WI38 (cell line): ENCODE measurements around the gene SCAMP1.

Experiments
- H3K4me3 ChIP-seq: 2 replicates; pipeline ENCODE4 v1.5.1; 2011; ENCODE audit warnings: low read depth, mild to moderate bottlenecking, control low read depth, low read length
- CTCF ChIP-seq: IDR thresholded peaks from 2 replicates; pipeline ENCODE4 v1.5.1; 2012; ENCODE audit warnings: low read depth, mild to moderate bottlenecking, control low read depth, low read length

SCAMP1 gene

GRCh38 chr5:78359831-78360673 is at the start of gene SCAMP1:
Gene SCAMP1, plus strand, starts transcription at chr5:78360617. Its CDS starts 55 bp downstream, at chr5:78360672.
- TF ChIP-seq CTCF, result peak; percentile 11; the same call in 1 of the 2 replicates
- H3K4me3 ChIP-seq, result peak within 1 kb of the TSS; percentile 97

- no peak for TF ChIP-seq CTCF
- no peak overlapping the region for H3K4me3 ChIP-seq
Observed at GRCh38 chr5:78317515-78317914, 42.9 kb upstream of the SCAMP1 start.

GRCh38 chr5:78318337-78318736 is 42.1 kb upstream of the SCAMP1 start:
- TF ChIP-seq CTCF, result no peak
- H3K4me3 ChIP-seq, result no peak overlapping the region

GRCh38 chr5:78320401-78320800 is 40.0 kb upstream of the SCAMP1 start:
- H3K4me3 ChIP-seq, result no peak overlapping the region
- TF ChIP-seq CTCF, result peak; percentile 49; the same call in 1 of the 2 replicates

GRCh38 chr5:78323241-78323640 is 37.2 kb upstream of the SCAMP1 start:
- H3K4me3 ChIP-seq, result no peak overlapping the region
- no peak for TF ChIP-seq CTCF

- TF ChIP-seq CTCF, result no peak
Observed at GRCh38 chr5:78326930-78327329, 33.5 kb upstream of the SCAMP1 start.

GRCh38 chr5:78327761-78328510 is 32.5 kb upstream of the SCAMP1 start:
- no peak for TF ChIP-seq CTCF
- H3K4me3 ChIP-seq, result no peak overlapping the region

More at GRCh38 chr5:78326930-78327329, 33.5 kb upstream of the SCAMP1 start:
- no peak overlapping the region for H3K4me3 ChIP-seq
